Right cardiac atrium (tissue), 5 donors: ENCODE results near the gene GK. TPM values are rescaled to one million over a fixed set of nuclear protein-coding genes. Genes with fewer than 3 reads are reported as not detected.

Experiments
- ATAC-seq, 2 donors: fragments of 200-7000 bp; cut with Tn5 transposase; one replicate each; pipeline versions ENCODE4 v1.8.0 to v1.9.1; 2020; ENCODE audit warnings: moderate library complexity in 2 of 2, mild to moderate bottlenecking in 1 of 2
- DNase-seq, 3 donors: peaks; one replicate each; pipeline ENCODE4 v3.0.0-alpha.2; 2020
- H3K27ac ChIP-seq: one replicate; pipeline ENCODE4 v1.5.1; 2013; ENCODE audit warnings: mild to moderate bottlenecking, low read length, control low read depth, moderate library complexity
- H3K27me3 ChIP-seq: one replicate; pipeline ENCODE4 v1.6.1; 2013; ENCODE audit not compliant: control insufficient read depth, insufficient read depth
- H3K4me1 ChIP-seq: one replicate; pipeline ENCODE4 v1.6.1; 2013; ENCODE audit warnings: low read length; ENCODE audit not compliant: control insufficient read depth, insufficient read depth
- H3K4me3 ChIP-seq: one replicate; pipeline ENCODE4 v1.5.1; 2013; ENCODE audit warnings: low read length, control low read depth
- H3K9me3 ChIP-seq: one replicate; pipeline ENCODE4 v1.6.1; 2013; ENCODE audit warnings: low read length; ENCODE audit not compliant: control insufficient read depth
- WGBS: extraction: QIAGEN DNeasy Blood & Tissue Kit; methylation state at CpG from one replicate; pipeline ENCODE4 v1.1.7; 2013; 5-methylcytosine and 5-hydroxymethylcytosine counted together
- intact Hi-C, 4 donors: fragments of 100-400 bp; cut with DNase I; formaldehyde crosslinking; loops; one replicate each; pipeline versions ENCODE4 v1.11.0 to v1.14.0; 2022 to 2023
- polyA plus RNA-seq: library from polyadenylated mRNA; stranded (reverse); fragments of 200-250 nt; gene quantifications from one replicate; pipeline ENCODE4 v1.2.3, GENCODE V29; 2013
- total RNA-seq, 4 donors: library from RNA; stranded (reverse); fragmentation: NEBNext Ultra II Directional; extraction: Animal tissue kit (Norgen Biotek cat#: 25700); gene quantifications; one replicate each; pipeline ENCODE4 v1.2.1, GENCODE V29; 2021
- donor health status: healthy with polysubstance abuse.
- donor health status: DM: no; HTN: yes; CAD: no.
- donor health status: DM: no; HTN: no; CAD: no.
- donor health status: DM: no; HTN: yes; CAD: no; lungs with severe emphysema.
- donor health status: DM: yes; HTN: yes; CAD: no.

The GK gene
- total and polyA plus RNA-seq, 5 donors = 2.9 to 7.1 (median 5.7) TPM

DNA sequence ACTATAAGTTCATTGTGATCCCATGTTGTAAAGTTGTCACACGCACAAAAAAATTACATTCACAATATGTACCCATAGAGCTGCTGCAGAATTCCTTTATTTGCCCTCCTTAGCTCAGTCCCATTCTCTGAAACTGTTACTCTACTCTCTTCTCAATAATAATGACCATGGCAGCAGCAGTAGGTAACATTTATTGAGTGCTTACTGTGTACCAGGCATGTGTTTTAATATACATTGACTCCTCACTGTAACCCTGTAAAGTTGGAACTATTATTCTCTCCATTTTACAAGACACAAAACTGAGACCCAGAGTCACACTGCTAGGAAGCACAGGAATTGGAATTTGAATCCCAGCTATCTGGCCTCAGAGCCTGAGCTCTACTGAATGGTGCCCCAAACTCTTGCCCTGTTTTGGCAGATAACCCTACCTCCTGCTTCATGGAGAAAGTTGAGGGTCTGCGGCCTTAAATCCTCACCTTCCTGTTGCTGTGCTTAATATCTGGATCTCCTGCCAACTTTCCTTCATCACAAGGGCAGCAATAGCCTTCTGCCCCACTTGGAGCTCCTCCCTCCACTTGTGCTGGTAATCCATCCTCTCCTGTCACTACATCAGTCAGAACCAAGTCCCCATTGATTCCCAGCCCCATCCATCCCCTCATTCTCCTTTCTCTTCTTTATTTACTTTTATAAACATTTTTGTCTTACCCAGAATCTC lies 20.8 kb downstream of the GK start:
- Histone ChIP-seq H3K4me3 (no peak overlapping the region), H3K27ac (no peak overlapping the region), H3K27me3 (no peaks in the 10 kb centered on the region), H3K9me3 (no peaks in the 10 kb centered on the region), H3K4me1 (peaks cover 2% of the 10 kb centered on the region)
- no peak for DNase-seq
- intact Hi-C loops = no loop called here
- WGBS = 82% methylated on average over 2 of the region's 2 CpGs
- no peak for ATAC-seq

DNA sequence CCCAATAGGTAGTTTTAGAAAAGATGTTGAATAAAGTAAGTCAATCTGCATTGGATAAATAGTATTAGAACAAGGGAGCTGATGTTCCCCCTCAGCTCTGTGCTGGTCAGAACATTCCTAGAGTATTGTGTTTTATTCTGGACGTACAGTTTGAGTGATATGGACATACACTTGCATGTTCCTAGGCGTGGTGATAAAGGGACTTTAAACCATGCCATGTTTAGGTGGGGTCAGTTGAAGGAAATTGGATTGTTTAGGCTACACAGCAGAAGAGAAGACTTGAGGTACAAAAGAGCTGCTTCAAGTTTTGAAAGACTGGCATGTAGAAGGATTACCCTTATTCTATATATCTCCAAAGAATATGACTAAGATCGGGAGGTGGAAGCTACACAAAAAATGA lies 21.6 kb downstream of the GK start:
- Histone ChIP-seq H3K27me3 (no peaks in the 10 kb centered on the region), H3K9me3 (no peaks in the 10 kb centered on the region), H3K4me1 (peaks cover 2% of the 10 kb centered on the region), H3K27ac (no peak overlapping the region), H3K4me3 (no peak overlapping the region)
- no peak for ATAC-seq
- DNase-seq = no peak
- 96% methylated on average over 3 of the region's 3 CpGs for WGBS
- intact Hi-C loops = no loop called here

- intact Hi-C loops = no loop called here
- Histone ChIP-seq H3K27ac (no peak overlapping the region), H3K4me3 (no peak overlapping the region), H3K9me3 (no peaks in the 10 kb centered on the region), H3K27me3 (no peaks in the 10 kb centered on the region), H3K4me1 (peaks cover 6% of the 10 kb centered on the region)
- no peak for DNase-seq
- WGBS = 98% methylated on average over 6 of the region's 6 CpGs
- ATAC-seq = no peak
Measured at GRCh38 chrX:30679369-30679768, 26.1 kb downstream of the GK start.

GRCh38 chrX:30680618-30681017 lies 27.4 kb downstream of the GK start:
- intact Hi-C loops = no loop called here
- Histone ChIP-seq H3K9me3 (no peaks in the 10 kb centered on the region), H3K4me1 (peaks cover 6% of the 10 kb centered on the region), H3K4me3 (no peak overlapping the region), H3K27ac (no peak overlapping the region), H3K27me3 (no peaks in the 10 kb centered on the region)
- no peak for DNase-seq
- WGBS = 59% methylated on average over 1 of the region's 1 CpG
- no peak for ATAC-seq

GRCh38 chrX:30688641-30689040 lies 35.4 kb downstream of the GK start:
- intact Hi-C loops = no loop called here
- ATAC-seq (no peak), DNase-seq (no peak)
- Histone ChIP-seq H3K27me3 (no peaks in the 10 kb centered on the region), H3K27ac (no peak overlapping the region), H3K9me3 (no peaks in the 10 kb centered on the region), H3K4me1 (no peaks in the 10 kb centered on the region), H3K4me3 (no peak overlapping the region)
- 79% methylated on average over 2 of the region's 2 CpGs for WGBS

- no peaks in the 10 kb centered on the region for H3K4me1 ChIP-seq
- DNase-seq = no peak
- intact Hi-C loops = no loop called here
Measured at GRCh38 chrX:30689116-30689515, 35.9 kb downstream of the GK start.

GRCh38 chrX:30690330-30690729 lies 37.1 kb downstream of the GK start:
- no peak for ATAC-seq
- no peak for DNase-seq
- intact Hi-C loops = no loop called here

More at GRCh38 chrX:30689116-30689515, 35.9 kb downstream of the GK start:
- H3K27me3 ChIP-seq = no peaks in the 10 kb centered on the region
- H3K9me3 ChIP-seq = no peaks in the 10 kb centered on the region
- ATAC-seq = no peak
- H3K27ac ChIP-seq = no peak overlapping the region
- H3K4me3 ChIP-seq = no peak overlapping the region

GRCh38 chrX:30693999-30694650 lies 40.9 kb downstream of the GK start:
- Histone ChIP-seq H3K27me3 (no peaks in the 10 kb centered on the region), H3K4me1 (no peaks in the 10 kb centered on the region), H3K9me3 (no peaks in the 10 kb centered on the region), H3K4me3 (no peak overlapping the region), H3K27ac (no peak overlapping the region)
- no peak for DNase-seq
- 46% methylated on average over 4 of the region's 4 CpGs for WGBS
- intact Hi-C loops = no loop called here
- ATAC-seq = no peak

More at GRCh38 chrX:30690330-30690729, 37.1 kb downstream of the GK start:
- no peaks in the 10 kb centered on the region for H3K4me1 ChIP-seq
- no peaks in the 10 kb centered on the region for H3K27me3 ChIP-seq
- WGBS = 34% methylated on average over 3 of the region's 3 CpGs
- no peak overlapping the region for H3K27ac ChIP-seq
- H3K9me3 ChIP-seq = no peaks in the 10 kb centered on the region
- H3K4me3 ChIP-seq = no peak overlapping the region

GRCh38 chrX:30702736-30703135 lies 49.5 kb downstream of the GK start:
- intact Hi-C loops = no loop called here

GRCh38 chrX:30706216-30706775 lies 53.1 kb downstream of the GK start:
- intact Hi-C loops = no loop called here
- H3K27ac ChIP-seq = no peak overlapping the region

More at GRCh38 chrX:30702736-30703135, 49.5 kb downstream of the GK start:
- DNase-seq (no peak), ATAC-seq (no peak)
- 57% methylated on average over 2 of the region's 2 CpGs for WGBS
- H3K27ac ChIP-seq = no peak overlapping the region
- no peak overlapping the region for H3K4me3 ChIP-seq
- no peaks in the 10 kb centered on the region for H3K27me3 ChIP-seq
- no peaks in the 10 kb centered on the region for H3K9me3 ChIP-seq
- H3K4me1 ChIP-seq = no peaks in the 10 kb centered on the region

DNA sequence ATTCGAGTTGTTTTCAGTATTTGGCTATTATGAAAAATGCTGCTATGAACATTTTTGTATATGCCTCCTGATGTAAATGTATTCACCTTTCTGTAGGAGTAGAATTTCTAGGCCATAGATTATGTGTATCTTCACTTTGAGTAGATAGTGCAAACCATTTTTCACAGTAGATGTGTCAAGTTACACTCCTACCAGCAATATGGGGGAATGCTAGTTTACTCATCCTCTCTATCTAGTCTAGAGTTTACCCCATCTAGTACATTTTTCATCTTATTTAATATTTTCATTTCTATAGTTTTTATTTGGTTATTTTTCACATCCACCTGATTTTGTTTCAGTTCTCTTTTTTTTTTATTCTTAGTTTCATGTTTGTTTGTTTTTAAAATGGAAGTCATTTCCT lies 59.0 kb downstream of the GK start:
- no peaks in the 10 kb centered on the region for H3K27me3 ChIP-seq
- H3K9me3 ChIP-seq = no peaks in the 10 kb centered on the region
- H3K27ac ChIP-seq = no peak overlapping the region
- no peak for DNase-seq
- no peak for ATAC-seq
- no peaks in the 10 kb centered on the region for H3K4me1 ChIP-seq
- WGBS = 95% methylated on average over 1 of the region's 1 CpG
- intact Hi-C loops = loop anchor here in 2 of 4 donors (5.0 to 10.0 kb wide), 2 partner anchors 140 to 147 kb away; no protein-coding TSS in a partner anchor
- no peak overlapping the region for H3K4me3 ChIP-seq

More at GRCh38 chrX:30706216-30706775, 53.1 kb downstream of the GK start:
- DNase-seq = no peak
- H3K27me3 ChIP-seq = no peaks in the 10 kb centered on the region
- WGBS = 92% methylated on average over 3 of the region's 3 CpGs
- ATAC-seq = no peak
- H3K4me3 ChIP-seq = no peak overlapping the region
- H3K4me1 ChIP-seq = no peaks in the 10 kb centered on the region
- H3K9me3 ChIP-seq = no peaks in the 10 kb centered on the region
